Parathyroid adenoma (tissue), 2 donors: ENCODE results near the gene XYLT1.
A peak's percentile ranks its signal among the peaks of the same experiment; 100 is the strongest.

Experiments
- H2AFZ ChIP-seq: fragments of 300-600 bp; sonication (generic); one replicate; pipeline ENCODE4 v1.7.0; 2017; ENCODE audit warnings: antibody characterized with exemption, mild to moderate bottlenecking
- H3K27ac ChIP-seq: fragments of 300-600 bp; sonication (generic); one replicate; pipeline ENCODE4 v1.7.0; 2017
- H3K27me3 ChIP-seq: fragments of 300-600 bp; sonication (generic); one replicate; pipeline ENCODE4 v1.7.0; 2017; ENCODE audit warnings: low read length; ENCODE audit not compliant: control insufficient read depth, insufficient read depth
- H3K36me3 ChIP-seq: fragments of 300-600 bp; sonication (generic); one replicate; pipeline ENCODE4 v1.7.0; 2017; ENCODE audit warnings: low read length; ENCODE audit not compliant: control insufficient read depth, insufficient read depth
- H3K4me1 ChIP-seq: fragments of 300-600 bp; sonication (generic); one replicate; pipeline ENCODE4 v1.7.0; 2017; ENCODE audit warnings: control low read depth
- H3K4me2 ChIP-seq: fragments of 300-600 bp; sonication (generic); one replicate; pipeline ENCODE4 v1.7.0; 2017; ENCODE audit warnings: low read length
- H3K4me3 ChIP-seq: fragments of 300-600 bp; sonication (generic); one replicate; pipeline ENCODE4 v1.7.0; 2017; ENCODE audit warnings: low read depth, low read length
- H3K79me2 ChIP-seq: fragments of 300-600 bp; sonication (generic); one replicate; pipeline ENCODE4 v1.7.0; 2017; ENCODE audit warnings: control low read depth
- H3K9ac ChIP-seq: fragments of 300-600 bp; sonication (generic); one replicate; pipeline ENCODE4 v1.7.0; 2017; ENCODE audit warnings: mild to moderate bottlenecking
- H3K9me3 ChIP-seq: fragments of 300-600 bp; sonication (generic); one replicate; pipeline ENCODE4 v1.7.0; 2017; ENCODE audit warnings: low read length; ENCODE audit not compliant: control insufficient read depth
- CTCF ChIP-seq: fragments of 300-600 bp; sonication (generic); IDR thresholded peaks from one replicate; pipeline ENCODE4 v1.7.0; 2017; ENCODE audit warnings: antibody characterized with exemption, mild to moderate bottlenecking
- donor health status: primary hyperparathyroidism.

The XYLT1 gene

GRCh38 chr16:17295948-17296347, 174.8 kb downstream of the XYLT1 start:
- Histone ChIP-seq H3K27ac (peak overlapping the region; percentile 78), H3K4me1 (peaks cover 12% of the 10 kb centered on the region), H3K4me3 (no peak overlapping the region), H3K4me2 (no peak overlapping the region), H3K27me3 (no peaks in the 10 kb centered on the region), H3K79me2 (no peaks in the 10 kb centered on the region), H3K9me3 (no peaks in the 10 kb centered on the region), H3K9ac (no peak overlapping the region), H2AFZ (peak overlapping the region; percentile 70), H3K36me3 (no peaks in the 10 kb centered on the region)
- TF ChIP-seq CTCF: no peak

GRCh38 chr16:17294856-17295255, 175.9 kb downstream of the XYLT1 start:
- Histone ChIP-seq H3K4me3 (no peak overlapping the region), H3K27ac (no peak overlapping the region), H2AFZ (no peak overlapping the region), H3K9me3 (no peaks in the 10 kb centered on the region), H3K4me1 (peaks cover 12% of the 10 kb centered on the region), H3K9ac (no peak overlapping the region), H3K4me2 (no peak overlapping the region), H3K36me3 (no peaks in the 10 kb centered on the region), H3K79me2 (no peaks in the 10 kb centered on the region), H3K27me3 (no peaks in the 10 kb centered on the region)
- no peak for TF ChIP-seq CTCF

GRCh38 chr16:17293813-17294558, 176.8 kb downstream of the XYLT1 start:
- H3K4me1 ChIP-seq: peaks cover 12% of the 10 kb centered on the region
- no peak for TF ChIP-seq CTCF
- no peak overlapping the region for H3K4me3 ChIP-seq
- H2AFZ ChIP-seq: no peak overlapping the region
- H3K27ac ChIP-seq: no peak overlapping the region
- no peak overlapping the region for H3K4me2 ChIP-seq
- H3K9me3 ChIP-seq: no peaks in the 10 kb centered on the region
- H3K9ac ChIP-seq: no peak overlapping the region
- no peaks in the 10 kb centered on the region for H3K36me3 ChIP-seq
- H3K27me3 ChIP-seq: no peaks in the 10 kb centered on the region
- H3K79me2 ChIP-seq: no peaks in the 10 kb centered on the region

- TF ChIP-seq CTCF: no peak
- Histone ChIP-seq H3K4me3 (no peak overlapping the region), H3K36me3 (no peaks in the 10 kb centered on the region)
Measured at GRCh38 chr16:17291289-17291688, 179.5 kb downstream of the XYLT1 start.

More at GRCh38 chr16:17291289-17291688, 179.5 kb downstream of the XYLT1 start:
- peaks cover 4% of the 10 kb centered on the region for H3K4me1 ChIP-seq
- no peaks in the 10 kb centered on the region for H3K79me2 ChIP-seq
- H3K27ac ChIP-seq: no peak overlapping the region
- no peak overlapping the region for H3K9ac ChIP-seq
- no peak overlapping the region for H2AFZ ChIP-seq
- no peak overlapping the region for H3K4me2 ChIP-seq
- H3K27me3 ChIP-seq: no peaks in the 10 kb centered on the region
- H3K9me3 ChIP-seq: no peaks in the 10 kb centered on the region
